SU-DHL-6 (cell line): ENCODE measurements around the gene PIGT.

ENCODE experiments used
- H2AFZ ChIP-seq: fragments of 200-600 bp; sonication (generic); 2 replicates; pipeline ENCODE4 v1.6.1; 2014; ENCODE audit warnings: low read depth, mild to moderate bottlenecking, moderate library complexity, mixed read lengths, antibody characterized with exemption, low read length; ENCODE audit not compliant: severe bottlenecking
- H3F3A ChIP-seq: fragments of 200-600 bp; shearing (Covaris generic); 2 replicates; pipeline ENCODE4 v1.6.0; 2016; ENCODE audit warnings: antibody characterized with exemption, mild to moderate bottlenecking; ENCODE audit not compliant: insufficient read depth
- H3K27ac ChIP-seq: fragments of 200-600 bp; sonication (generic); 2 replicates; pipeline ENCODE4 v1.5.1; 2016; ENCODE audit warnings: low read depth, mild to moderate bottlenecking, low read length, moderate library complexity, mixed read lengths
- H3K27me3 ChIP-seq: fragments of 200-600 bp; sonication (generic), shearing (Covaris generic); 2 replicates; pipeline ENCODE4 v1.6.0; 2014; ENCODE audit warnings: mild to moderate bottlenecking, low read length
- H3K36me3 ChIP-seq: fragments of 200-600 bp; sonication (generic); 2 replicates; pipeline ENCODE4 v1.6.1; 2014; ENCODE audit warnings: mild to moderate bottlenecking, low read length, mixed read lengths
- H3K4me2 ChIP-seq: fragments of 300-600, 200-600 bp; shearing (Covaris generic), sonication (generic); 2 replicates; pipeline ENCODE4 v1.6.0; 2014; ENCODE audit warnings: low read length, low read depth, mild to moderate bottlenecking; ENCODE audit not compliant: poor library complexity, severe bottlenecking
- H3K4me3 ChIP-seq: fragments of 200-600 bp; sonication (generic); 2 replicates; pipeline ENCODE4 v1.5.1; 2014; ENCODE audit warnings: antibody characterized with exemption, low read length, mild to moderate bottlenecking, mixed read lengths; ENCODE audit not compliant: insufficient read depth, poor library complexity, severe bottlenecking
- H3K79me2 ChIP-seq: fragments of 200-600 bp; sonication (generic); 2 replicates; pipeline ENCODE4 v1.6.1; 2014; ENCODE audit warnings: mild to moderate bottlenecking, low read length, moderate library complexity; ENCODE audit not compliant: insufficient read depth
- H3K9ac ChIP-seq: fragments of 200-600 bp; sonication (generic); 2 replicates; pipeline ENCODE4 v1.7.0; 2014; ENCODE audit warnings: mild to moderate bottlenecking, low read length
- H3K9me2 ChIP-seq: fragments of 200-600 bp; sonication (generic); replicated peaks from 2 replicates; pipeline ENCODE4 v1.6.1; 2014; ENCODE audit warnings: low read length; ENCODE audit not compliant: insufficient read depth
- H3K9me3 ChIP-seq: fragments of 200-600 bp; sonication (generic); 2 replicates; pipeline ENCODE4 v1.6.1; 2014; ENCODE audit warnings: low read length, mixed read lengths; ENCODE audit not compliant: insufficient read depth
- H4K20me1 ChIP-seq: fragments of 200-600 bp; sonication (generic); 2 replicates; pipeline ENCODE4 v1.6.1; 2014; ENCODE audit warnings: low read depth, mild to moderate bottlenecking, antibody characterized with exemption, low read length, moderate library complexity, mixed read lengths
- EZH2phosphoT487 ChIP-seq: fragments of 200-600 bp; sonication (generic), shearing (Covaris generic); conservative IDR thresholded peaks from 2 replicates; pipeline ENCODE4 v1.6.1; 2018; ENCODE audit warnings: mild to moderate bottlenecking, antibody characterized with exemption, low read length, moderate library complexity, mixed read lengths
- TF ChIP-seq, protein P1 (sequence below): fragments of 200-600 bp; sonication (generic); IDR thresholded peaks from one replicate; pipeline ENCODE4 v1.5.1; 2017; ENCODE audit warnings: antibody characterized with exemption, mild to moderate bottlenecking, low read length, moderate library complexity; ENCODE audit not compliant: insufficient read depth, poor library complexity, severe bottlenecking

Gene PIGT

DNA sequence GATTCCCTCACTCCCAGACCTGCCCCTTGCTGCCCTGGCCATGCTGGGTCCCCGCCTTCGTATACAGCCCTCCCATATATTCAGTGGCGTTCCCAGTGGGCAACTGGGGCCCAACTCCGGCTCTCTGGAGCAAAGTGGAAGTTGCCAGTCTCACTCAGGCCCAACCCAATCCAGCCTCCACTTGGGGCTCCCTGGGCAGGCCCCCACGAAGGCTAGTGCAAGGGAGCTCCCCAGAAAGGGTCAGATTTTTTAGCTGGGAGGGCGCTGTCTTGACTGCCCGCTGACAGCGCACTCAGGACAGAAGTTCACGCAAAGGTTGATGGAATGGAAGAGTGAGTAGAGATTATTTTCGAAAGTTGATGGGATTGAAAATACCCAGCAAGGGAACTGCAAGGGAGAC is 43.7 kb upstream of the PIGT start:
- no peaks in the 10 kb centered on the region for H3K79me2 ChIP-seq
- H3K4me3 ChIP-seq = no peak overlapping the region
- H3K9me2 ChIP-seq = no peaks in the 10 kb centered on the region
- no peaks in the 10 kb centered on the region for H3K9me3 ChIP-seq
- H3K27ac ChIP-seq = no peak overlapping the region
- H3F3A ChIP-seq = peaks cover 11% of the 10 kb centered on the region
- no peak overlapping the region for H2AFZ ChIP-seq
- no peak for TF ChIP-seq EZH2phosphoT487
- TF ChIP-seq, protein P1, sequence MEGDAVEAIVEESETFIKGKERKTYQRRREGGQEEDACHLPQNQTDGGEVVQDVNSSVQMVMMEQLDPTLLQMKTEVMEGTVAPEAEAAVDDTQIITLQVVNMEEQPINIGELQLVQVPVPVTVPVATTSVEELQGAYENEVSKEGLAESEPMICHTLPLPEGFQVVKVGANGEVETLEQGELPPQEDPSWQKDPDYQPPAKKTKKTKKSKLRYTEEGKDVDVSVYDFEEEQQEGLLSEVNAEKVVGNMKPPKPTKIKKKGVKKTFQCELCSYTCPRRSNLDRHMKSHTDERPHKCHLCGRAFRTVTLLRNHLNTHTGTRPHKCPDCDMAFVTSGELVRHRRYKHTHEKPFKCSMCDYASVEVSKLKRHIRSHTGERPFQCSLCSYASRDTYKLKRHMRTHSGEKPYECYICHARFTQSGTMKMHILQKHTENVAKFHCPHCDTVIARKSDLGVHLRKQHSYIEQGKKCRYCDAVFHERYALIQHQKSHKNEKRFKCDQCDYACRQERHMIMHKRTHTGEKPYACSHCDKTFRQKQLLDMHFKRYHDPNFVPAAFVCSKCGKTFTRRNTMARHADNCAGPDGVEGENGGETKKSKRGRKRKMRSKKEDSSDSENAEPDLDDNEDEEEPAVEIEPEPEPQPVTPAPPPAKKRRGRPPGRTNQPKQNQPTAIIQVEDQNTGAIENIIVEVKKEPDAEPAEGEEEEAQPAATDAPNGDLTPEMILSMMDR = no peak
- no peak overlapping the region for H3K9ac ChIP-seq
- H3K4me2 ChIP-seq = no peak overlapping the region
- H3K27me3 ChIP-seq = no peaks in the 10 kb centered on the region
- H4K20me1 ChIP-seq = no peaks in the 10 kb centered on the region
- H3K36me3 ChIP-seq = 0 out of 2 replicates have a peak, but pooled peaks cover 4% of the 10 kb centered on the region

DNA sequence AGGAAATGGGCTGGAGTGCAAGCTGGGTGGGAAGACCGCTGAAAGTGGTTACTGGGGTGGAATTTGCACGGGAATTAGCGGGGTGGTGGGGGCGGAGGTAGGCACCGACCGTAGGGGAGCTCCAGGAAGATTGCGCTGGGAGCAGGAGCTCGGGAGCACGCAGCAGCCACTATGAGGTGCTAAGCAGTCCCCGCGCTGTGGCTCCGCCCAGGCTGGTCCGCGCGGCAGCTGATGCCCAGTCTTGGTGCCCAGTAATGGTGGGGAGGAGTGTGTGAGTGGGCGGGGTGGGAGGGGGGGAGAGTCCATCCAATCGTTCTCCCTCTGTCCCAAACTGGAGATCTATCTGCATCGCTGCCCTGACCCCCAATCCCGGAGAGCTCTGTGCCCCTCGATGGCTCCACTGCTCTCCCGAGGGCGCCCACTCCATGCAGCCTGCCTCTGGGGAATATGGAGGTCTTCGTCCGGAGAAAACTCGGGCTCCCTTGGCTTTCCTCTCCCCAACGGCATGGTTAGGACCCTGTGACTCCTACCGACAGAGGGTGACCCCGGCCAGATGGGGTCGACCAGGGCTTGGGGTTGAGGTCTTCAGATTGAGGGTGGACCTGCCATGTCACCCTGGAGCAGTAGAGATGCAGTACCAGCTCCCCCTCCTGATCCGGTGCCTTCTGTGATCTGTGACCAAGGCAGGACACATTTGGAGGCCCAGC is 43.1 kb upstream of the PIGT start:
- Histone ChIP-seq H3K4me2 (no peak overlapping the region), H3K9me3 (no peaks in the 10 kb centered on the region), H4K20me1 (no peaks in the 10 kb centered on the region), H3K27ac (no peak overlapping the region), H3K9ac (no peak overlapping the region), H2AFZ (no peak overlapping the region), H3K27me3 (no peaks in the 10 kb centered on the region), H3K36me3 (no peaks in the 10 kb centered on the region), H3K79me2 (no peaks in the 10 kb centered on the region), H3F3A (peaks cover 6% of the 10 kb centered on the region), H3K4me3 (no peak overlapping the region), H3K9me2 (no peaks in the 10 kb centered on the region)
- TF ChIP-seq, protein P1 = no peak
- TF ChIP-seq EZH2phosphoT487 = no peak

DNA sequence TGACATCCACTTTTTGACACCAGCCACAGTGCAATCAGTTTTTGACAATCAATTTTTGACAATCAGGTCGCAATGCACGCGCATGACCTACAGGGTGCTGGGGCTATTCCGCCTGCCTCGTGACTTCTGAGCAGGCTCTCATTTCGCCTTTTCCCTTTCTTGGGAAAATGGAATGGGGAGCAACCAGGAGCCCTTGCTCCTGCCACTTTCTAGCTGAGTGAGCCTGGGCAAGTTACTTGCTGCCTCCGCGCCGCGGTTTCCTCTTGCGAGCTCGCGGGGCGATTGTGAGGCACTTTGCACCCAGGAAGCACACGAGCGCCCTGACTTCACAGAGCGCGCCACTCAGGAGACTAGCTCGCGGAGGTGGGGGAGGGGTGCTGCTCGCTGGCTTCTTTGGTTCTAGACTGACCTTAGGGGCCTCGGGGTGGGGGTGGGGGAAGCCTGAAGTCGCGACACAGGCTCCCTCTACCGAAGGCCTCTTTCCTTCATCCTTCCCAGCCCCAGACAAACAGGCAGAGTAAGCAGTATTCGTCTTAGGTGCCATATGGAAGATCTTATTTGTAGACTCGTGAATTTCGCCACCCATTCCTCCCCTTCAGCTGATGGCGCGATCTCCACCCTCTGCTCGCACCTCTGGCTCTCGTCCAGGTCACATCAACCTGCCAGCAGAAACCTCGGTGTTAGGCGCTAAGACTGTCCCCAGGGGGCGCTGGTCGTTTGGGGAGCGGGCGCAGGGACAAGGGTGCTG is 42.4 kb upstream of the PIGT start:
- H3K9me2 ChIP-seq = no peaks in the 10 kb centered on the region
- TF ChIP-seq, protein P1 = peak; percentile 91
- TF ChIP-seq EZH2phosphoT487 = no peak
- H3K9me3 ChIP-seq = no peaks in the 10 kb centered on the region
- H3K27me3 ChIP-seq = no peaks in the 10 kb centered on the region
- no peaks in the 10 kb centered on the region for H3K79me2 ChIP-seq
- no peaks in the 10 kb centered on the region for H3K36me3 ChIP-seq
- H3K9ac ChIP-seq = peak overlapping the region; percentile 10; the same call in 1 of the 2 replicates
- no peak overlapping the region for H2AFZ ChIP-seq
- H3K4me3 ChIP-seq = no peak overlapping the region
- H3F3A ChIP-seq = peaks cover 3% of the 10 kb centered on the region; the same call in 1 of the 2 replicates
- no peak overlapping the region for H3K27ac ChIP-seq
- H4K20me1 ChIP-seq = no peaks in the 10 kb centered on the region
- peak overlapping the region; percentile 41 for H3K4me2 ChIP-seq
